H9 (cell line): ENCODE results near the gene BLTP3A. TPM values are rescaled to one million over a fixed set of nuclear protein-coding genes. Genes with fewer than 3 reads are reported as not detected.

Experiments used
- DNase-seq: peaks from one replicate; pipeline ENCODE4 v3.0.0-alpha.2; 2017
- H2AFZ ChIP-seq: one replicate; pipeline ENCODE4 v1.6.1; 2013; ENCODE audit warnings: mild to moderate bottlenecking, low read length, control low read depth, moderate library complexity
- H2AK5ac ChIP-seq: 2 replicates; pipeline ENCODE4 v1.6.1; 2013; ENCODE audit warnings: low read length, control low read depth, mixed read lengths; ENCODE audit not compliant: insufficient read length
- H2BK120ac ChIP-seq: one replicate; pipeline ENCODE4 v1.6.1; 2013; ENCODE audit warnings: low read depth, mild to moderate bottlenecking, low read length, control low read depth, inconsistent platforms; ENCODE audit not compliant: poor library complexity, severe bottlenecking
- H2BK12ac ChIP-seq: 2 replicates; pipeline ENCODE4 v1.6.1; 2013; ENCODE audit warnings: low read length, control low read depth, mixed read lengths, low read depth; ENCODE audit not compliant: insufficient read length
- H2BK15ac ChIP-seq: 2 replicates; pipeline ENCODE4 v1.6.1; 2013; ENCODE audit warnings: low read depth, low read length, control low read depth
- H2BK20ac ChIP-seq: one replicate; pipeline ENCODE4 v1.6.1; 2013; ENCODE audit warnings: low read depth, mild to moderate bottlenecking, low read length, control low read depth, inconsistent platforms; ENCODE audit not compliant: poor library complexity, severe bottlenecking
- H2BK5ac ChIP-seq: 2 replicates; pipeline ENCODE4 v1.6.1; 2013; ENCODE audit warnings: low read length, control low read depth, mixed read lengths; ENCODE audit not compliant: insufficient read length
- H3K14ac ChIP-seq: 2 replicates; pipeline ENCODE4 v1.6.1; 2013; ENCODE audit warnings: low read length, control low read depth; ENCODE audit not compliant: insufficient read depth
- H3K18ac ChIP-seq: 2 replicates; pipeline ENCODE4 v1.6.1; 2013; ENCODE audit warnings: low read depth, mild to moderate bottlenecking, mixed read lengths, low read length, control low read depth; ENCODE audit not compliant: insufficient read length
- H3K23ac ChIP-seq: 2 replicates; pipeline ENCODE4 v1.6.1; 2013; ENCODE audit warnings: low read length, control low read depth, mixed read lengths, low read depth; ENCODE audit not compliant: insufficient read length
- H3K23me2 ChIP-seq: 2 replicates; pipeline ENCODE4 v1.6.1; 2013; ENCODE audit warnings: low read depth, mild to moderate bottlenecking, mixed read lengths, low read length, control low read depth; ENCODE audit not compliant: insufficient read length, poor library complexity, severe bottlenecking
- H3K27ac ChIP-seq: 2 replicates; pipeline ENCODE4 v1.5.1; 2013; ENCODE audit warnings: low read length, control low read depth, mixed read lengths, low read depth; ENCODE audit not compliant: insufficient read length
- H3K27me3 ChIP-seq: 2 replicates; pipeline ENCODE4 v1.6.1; 2013; ENCODE audit warnings: low read length, control low read depth, inconsistent platforms; ENCODE audit not compliant: insufficient read depth
- H3K4ac ChIP-seq: 2 replicates; pipeline ENCODE4 v1.6.1; 2013; ENCODE audit warnings: low read depth, mild to moderate bottlenecking, control low read depth, inconsistent platforms, low read length, moderate library complexity
- H3K4me1 ChIP-seq: 2 replicates; pipeline ENCODE4 v1.6.1; 2013; ENCODE audit warnings: low read length, control low read depth, inconsistent platforms; ENCODE audit not compliant: insufficient read depth
- H3K4me2 ChIP-seq: 2 replicates; pipeline ENCODE4 v1.6.1; 2013; ENCODE audit warnings: low read length, control low read depth, mixed read lengths; ENCODE audit not compliant: insufficient read length, insufficient read depth
- H3K56ac ChIP-seq: 2 replicates; pipeline ENCODE4 v1.6.1; 2013; ENCODE audit warnings: low read depth, mild to moderate bottlenecking, mixed read lengths, low read length, control low read depth; ENCODE audit not compliant: insufficient read length
- H3K79me1 ChIP-seq: 2 replicates; pipeline ENCODE4 v1.6.1; 2013; ENCODE audit warnings: low read depth, mild to moderate bottlenecking, moderate library complexity, low read length, control low read depth, inconsistent platforms; ENCODE audit not compliant: insufficient read depth, poor library complexity, severe bottlenecking
- H3K79me2 ChIP-seq: 2 replicates; pipeline ENCODE4 v1.6.1; 2013; ENCODE audit warnings: low read length, control low read depth, inconsistent platforms; ENCODE audit not compliant: insufficient read depth
- H3K9ac ChIP-seq: 2 replicates; pipeline ENCODE4 v1.6.1; 2013; ENCODE audit warnings: low read length, control low read depth, mixed read lengths; ENCODE audit not compliant: insufficient read length; ENCODE audit errors: extremely low read depth
- H3K9me3 ChIP-seq: one replicate; pipeline ENCODE4 v1.6.1; 2013; ENCODE audit warnings: low read depth, low read length, inconsistent platforms; ENCODE audit not compliant: control insufficient read depth
- H3T11ph ChIP-seq: one replicate; pipeline ENCODE4 v1.6.1; 2013; ENCODE audit warnings: mild to moderate bottlenecking, low read length, control low read depth, inconsistent platforms
- H4K20me1 ChIP-seq: one replicate; pipeline ENCODE4 v1.6.1; 2013; ENCODE audit not compliant: control insufficient read depth, insufficient read length, insufficient read depth
- H4K5ac ChIP-seq: 2 replicates; pipeline ENCODE4 v1.6.1; 2013; ENCODE audit warnings: low read depth, mild to moderate bottlenecking, mixed read lengths, low read length, control low read depth; ENCODE audit not compliant: insufficient read length
- H4K8ac ChIP-seq: replicated peaks from 2 replicates; pipeline ENCODE4 v1.6.1; 2013; ENCODE audit warnings: low read length, control low read depth, mixed read lengths, low read depth; ENCODE audit not compliant: insufficient read length
- H4K91ac ChIP-seq: 2 replicates; pipeline ENCODE4 v1.6.1; 2013; ENCODE audit warnings: low read depth, mild to moderate bottlenecking, moderate library complexity, mixed read lengths, low read length, control low read depth; ENCODE audit not compliant: insufficient read length
- H3K27ac Mint-ChIP-seq, 3 experiments: 2 replicates in 2 of 3; 3 replicates in 1 of 3; pipeline ENCODE4 v1.8.0; 2020 to 2021; ENCODE audit warnings: mixed read lengths in 3 of 3, mild to moderate bottlenecking in 1 of 3, moderate library complexity in 1 of 3
- H3K27me3 Mint-ChIP-seq: 2 replicates; pipeline ENCODE4 v1.8.0; 2021; ENCODE audit warnings: low read depth, mild to moderate bottlenecking, moderate library complexity, mixed read lengths
- H3K36me3 Mint-ChIP-seq, 3 experiments: 2 replicates in 2 of 3; 3 replicates in 1 of 3; pipeline ENCODE4 v1.8.0; 2020 to 2021; ENCODE audit warnings: low read depth in 3 of 3, mixed read lengths in 3 of 3; ENCODE audit not compliant: insufficient read depth in 1 of 3
- H3K4me1 Mint-ChIP-seq, 2 experiments: 2 replicates each; pipeline ENCODE4 v1.8.0; 2020; ENCODE audit warnings: mixed read lengths in 2 of 2
- H3K4me3 Mint-ChIP-seq, 2 experiments: 2 replicates in 1 of 2; 3 replicates in 1 of 2; pipeline ENCODE4 v1.8.0; 2020 to 2021; ENCODE audit warnings: mild to moderate bottlenecking in 2 of 2, mixed read lengths in 2 of 2, moderate library complexity in 1 of 2
- H3K9me3 Mint-ChIP-seq, 2 experiments: 2 replicates in 1 of 2; 3 replicates in 1 of 2; pipeline ENCODE4 v1.8.0; 2020; ENCODE audit warnings: mild to moderate bottlenecking in 2 of 2, mixed read lengths in 2 of 2, moderate library complexity in 1 of 2
- WGBS: extraction: QIAGEN DNeasy Blood & Tissue Kit; methylation state at CpG from one replicate; pipeline ENCODE4 v1.1.7; 2013; ENCODE audit warnings: missing lambda C conversion rate, low lambda C conversion rate, mixed read lengths; ENCODE audit not compliant: insufficient read length; ENCODE audit errors: extremely low coverage; 5-methylcytosine and 5-hydroxymethylcytosine counted together
- total RNA-seq: library from RNA; stranded (reverse); gene quantifications from 2 replicates; pipeline ENCODE4 v1.2.1, GENCODE V29; 2021
- TF ChIP-seq, protein P1 (sequence below): fragments of 200-600 bp; sonication (generic); conservative IDR thresholded peaks from 3 replicates; pipeline ENCODE4 v1.8.0; 2021; ENCODE audit warnings: antibody characterized with exemption, mild to moderate bottlenecking

The BLTP3A gene
- total RNA-seq, 1 experiment from 2014 or later, result 17.8 TPM

- Histone ChIP-seq H4K91ac (no peak overlapping the region), H2AK5ac (no peak overlapping the region), H3K79me2 (no peaks in the 10 kb centered on the region), H3K4me1 (no peaks in the 10 kb centered on the region), H3K27ac (no peak overlapping the region), H2AFZ (no peak overlapping the region), H2BK5ac (no peak overlapping the region), H2BK20ac (no peak overlapping the region), H3K23me2 (no peaks in the 10 kb centered on the region), H4K5ac (no peak overlapping the region), H3K23ac (no peak overlapping the region), H3K9ac (no peak overlapping the region), H4K8ac (no peak overlapping the region), H4K20me1 (no peaks in the 10 kb centered on the region), H3T11ph (no peak overlapping the region), H3K9me3 (no peaks in the 10 kb centered on the region), H3K14ac (no peak overlapping the region), H3K4me2 (no peak overlapping the region), H3K27me3 (no peaks in the 10 kb centered on the region), H2BK15ac (no peak overlapping the region), H3K18ac (no peak overlapping the region), H3K4ac (no peak overlapping the region), H2BK120ac (no peak overlapping the region), H2BK12ac (no peak overlapping the region), H3K79me1 (no peaks in the 10 kb centered on the region), H3K56ac (no peak overlapping the region)
- H3K4me1 Mint-ChIP-seq, result no peaks in the 10 kb centered on the region
- TF ChIP-seq, protein P1, sequence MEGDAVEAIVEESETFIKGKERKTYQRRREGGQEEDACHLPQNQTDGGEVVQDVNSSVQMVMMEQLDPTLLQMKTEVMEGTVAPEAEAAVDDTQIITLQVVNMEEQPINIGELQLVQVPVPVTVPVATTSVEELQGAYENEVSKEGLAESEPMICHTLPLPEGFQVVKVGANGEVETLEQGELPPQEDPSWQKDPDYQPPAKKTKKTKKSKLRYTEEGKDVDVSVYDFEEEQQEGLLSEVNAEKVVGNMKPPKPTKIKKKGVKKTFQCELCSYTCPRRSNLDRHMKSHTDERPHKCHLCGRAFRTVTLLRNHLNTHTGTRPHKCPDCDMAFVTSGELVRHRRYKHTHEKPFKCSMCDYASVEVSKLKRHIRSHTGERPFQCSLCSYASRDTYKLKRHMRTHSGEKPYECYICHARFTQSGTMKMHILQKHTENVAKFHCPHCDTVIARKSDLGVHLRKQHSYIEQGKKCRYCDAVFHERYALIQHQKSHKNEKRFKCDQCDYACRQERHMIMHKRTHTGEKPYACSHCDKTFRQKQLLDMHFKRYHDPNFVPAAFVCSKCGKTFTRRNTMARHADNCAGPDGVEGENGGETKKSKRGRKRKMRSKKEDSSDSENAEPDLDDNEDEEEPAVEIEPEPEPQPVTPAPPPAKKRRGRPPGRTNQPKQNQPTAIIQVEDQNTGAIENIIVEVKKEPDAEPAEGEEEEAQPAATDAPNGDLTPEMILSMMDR, result no peak
- H3K36me3 Mint-ChIP-seq, result peaks cover 24 to 67% (median 66%) of the 10 kb centered on the region in 3 experiments; a peak in 6 of 7 replicates
- WGBS, result no CpG with 5 or more reads among the region's 4 CpGs
- no peak overlapping the region for H3K4me3 Mint-ChIP-seq
- H3K9me3 Mint-ChIP-seq, result no peaks in the 10 kb centered on the region
- H3K27me3 Mint-ChIP-seq, result no peaks in the 10 kb centered on the region
- DNase-seq, result no peak
- peak overlapping the region in 1 of 3 experiments; percentile 86; a peak in 1 of 7 replicates for H3K27ac Mint-ChIP-seq
Measured at GRCh38 chr6:34772940-34773339, 18.9 kb upstream of the BLTP3A start.
